ENCODE data around the gene QPCT. TPM values are rescaled to one million over a fixed set of nuclear protein-coding genes. Genes with fewer than 3 reads are reported as not detected.

Gene QPCT
- total RNA-seq, 4 donors from 2014 or later = 1.9 to 10.9 (median 5.3) TPM

DNA sequence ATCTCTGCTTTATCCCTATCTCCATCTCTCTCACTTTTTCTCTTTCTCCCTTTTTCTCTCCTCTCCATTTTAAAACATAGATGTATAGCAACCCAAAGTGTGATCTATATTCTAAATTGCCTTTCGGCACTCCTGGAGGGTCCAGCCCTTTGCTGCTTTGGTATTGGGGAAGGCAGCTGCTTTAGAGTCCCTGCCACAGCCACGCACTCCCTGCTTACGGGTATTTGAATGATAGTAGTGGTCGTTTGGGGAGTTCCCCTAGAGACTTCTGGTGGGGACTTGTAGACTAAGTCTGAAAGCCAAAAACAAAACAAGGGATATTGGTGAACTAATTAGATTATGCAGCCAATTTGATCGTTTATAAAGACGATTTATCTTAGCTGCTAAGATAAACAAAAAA lies 11.9 kb downstream of the QPCT start:
- ATAC-seq (ENCODE audit: low FRiP score) = no peak
- DNase-seq (ENCODE audit: low spot score) = no peak
- TF ChIP-seq, protein P1, sequence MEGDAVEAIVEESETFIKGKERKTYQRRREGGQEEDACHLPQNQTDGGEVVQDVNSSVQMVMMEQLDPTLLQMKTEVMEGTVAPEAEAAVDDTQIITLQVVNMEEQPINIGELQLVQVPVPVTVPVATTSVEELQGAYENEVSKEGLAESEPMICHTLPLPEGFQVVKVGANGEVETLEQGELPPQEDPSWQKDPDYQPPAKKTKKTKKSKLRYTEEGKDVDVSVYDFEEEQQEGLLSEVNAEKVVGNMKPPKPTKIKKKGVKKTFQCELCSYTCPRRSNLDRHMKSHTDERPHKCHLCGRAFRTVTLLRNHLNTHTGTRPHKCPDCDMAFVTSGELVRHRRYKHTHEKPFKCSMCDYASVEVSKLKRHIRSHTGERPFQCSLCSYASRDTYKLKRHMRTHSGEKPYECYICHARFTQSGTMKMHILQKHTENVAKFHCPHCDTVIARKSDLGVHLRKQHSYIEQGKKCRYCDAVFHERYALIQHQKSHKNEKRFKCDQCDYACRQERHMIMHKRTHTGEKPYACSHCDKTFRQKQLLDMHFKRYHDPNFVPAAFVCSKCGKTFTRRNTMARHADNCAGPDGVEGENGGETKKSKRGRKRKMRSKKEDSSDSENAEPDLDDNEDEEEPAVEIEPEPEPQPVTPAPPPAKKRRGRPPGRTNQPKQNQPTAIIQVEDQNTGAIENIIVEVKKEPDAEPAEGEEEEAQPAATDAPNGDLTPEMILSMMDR (IDR thresholded peaks at IDR 0.05) = no peak

DNA sequence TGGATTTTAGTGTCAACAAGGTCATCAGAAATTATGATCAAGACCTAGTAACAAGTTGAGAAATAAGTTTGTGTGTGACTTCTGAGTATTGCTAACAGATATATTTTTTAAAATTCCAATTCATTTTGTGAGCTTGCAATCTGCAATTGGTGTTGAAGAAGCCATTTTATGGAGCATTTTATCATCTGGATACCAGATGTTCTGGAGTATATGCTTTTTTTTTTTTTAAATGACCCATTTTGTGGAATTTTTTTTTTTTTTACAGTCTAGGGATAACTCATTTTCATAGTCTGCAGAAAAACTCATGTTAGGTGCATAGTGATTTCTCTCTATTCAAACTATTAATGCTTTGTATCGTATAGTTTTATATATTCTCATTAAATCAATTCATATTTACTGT lies 12.6 kb downstream of the QPCT start:
- ATAC-seq (ENCODE audit: low FRiP score) (no peak), DNase-seq (ENCODE audit: low spot score) (no peak)
- TF ChIP-seq, protein P1 (IDR thresholded peaks at IDR 0.05) = no peak

DNA sequence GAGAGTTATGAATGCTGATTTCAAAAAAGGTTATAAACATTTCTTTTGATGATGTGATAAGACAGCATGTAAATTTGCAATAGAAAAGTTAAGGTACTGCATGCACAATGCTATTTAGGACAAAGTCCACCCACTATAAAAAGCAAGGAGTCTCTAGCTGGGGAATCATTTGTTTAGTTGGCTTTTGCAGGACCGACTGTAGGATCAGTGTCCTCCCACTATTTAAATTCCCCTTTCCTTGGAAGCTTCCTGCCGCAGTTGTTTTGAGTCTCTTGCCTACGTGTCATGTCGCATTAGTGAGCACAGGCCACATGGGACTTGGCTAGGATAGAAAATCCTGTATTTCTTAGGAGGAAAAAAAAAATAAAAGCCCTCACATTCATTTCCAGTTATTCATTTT lies 13.1 kb downstream of the QPCT start:
- ATAC-seq (ENCODE audit: low FRiP score) = no peak
- no peak for DNase-seq (ENCODE audit: low spot score)
- TF ChIP-seq, protein P1 (IDR thresholded peaks at IDR 0.05) = no peak

DNA sequence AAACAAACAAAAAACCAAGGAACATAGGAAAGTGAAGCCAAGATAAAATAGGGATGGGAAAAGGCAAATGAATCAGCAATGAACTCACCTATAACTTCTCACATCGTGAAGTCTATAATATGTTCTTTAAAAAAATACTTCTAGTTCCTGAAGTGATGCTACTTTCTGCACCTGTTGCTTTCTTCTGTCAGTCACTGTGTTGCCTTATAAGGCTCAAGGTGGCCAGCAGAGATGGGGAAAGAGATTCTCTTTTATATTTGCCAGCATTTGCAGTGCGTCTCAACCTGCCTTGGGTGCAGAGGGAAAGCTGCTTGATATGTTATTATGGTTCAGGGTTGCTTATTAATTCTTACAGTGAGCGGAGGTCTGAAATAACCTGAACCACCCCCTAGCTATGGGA lies 14.0 kb downstream of the QPCT start:
- no peak for ATAC-seq (ENCODE audit: low FRiP score)
- DNase-seq (ENCODE audit: low spot score) = no peak
- TF ChIP-seq, protein P1 (IDR thresholded peaks at IDR 0.05) = no peak

DNA sequence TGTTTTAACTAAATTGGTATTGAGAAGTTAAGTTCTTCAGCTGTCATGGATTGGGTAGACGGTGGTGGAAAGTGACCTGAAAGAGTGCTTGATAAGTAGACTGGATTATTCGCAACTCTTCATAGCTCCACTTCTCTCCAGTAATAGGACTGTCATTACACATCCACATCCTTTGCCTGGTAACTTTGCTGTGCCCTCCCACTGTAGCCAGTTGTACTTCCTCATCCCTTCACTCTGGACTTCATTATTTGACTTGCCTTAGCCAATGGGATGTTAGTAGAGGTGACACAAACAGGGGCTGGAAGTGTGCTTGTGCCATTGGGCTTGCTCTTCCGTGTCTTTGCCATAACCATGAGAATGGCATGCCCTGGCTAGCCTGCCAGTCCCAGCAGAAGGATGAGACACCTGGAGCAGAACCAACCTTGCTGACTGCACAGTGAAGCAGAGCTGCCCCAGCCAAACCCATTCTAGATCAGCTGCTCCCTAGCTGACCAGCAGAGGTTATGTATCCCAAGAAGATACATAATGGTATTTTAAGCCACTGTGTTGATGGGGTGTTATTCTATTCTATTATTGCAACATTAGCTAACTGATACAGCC lies 16.9 kb downstream of the QPCT start:
- TF ChIP-seq, protein P1 (IDR thresholded peaks at IDR 0.05) = no peak
- DNase-seq (ENCODE audit: low spot score) (no peak), ATAC-seq (ENCODE audit: low FRiP score) (no peak)

DNA sequence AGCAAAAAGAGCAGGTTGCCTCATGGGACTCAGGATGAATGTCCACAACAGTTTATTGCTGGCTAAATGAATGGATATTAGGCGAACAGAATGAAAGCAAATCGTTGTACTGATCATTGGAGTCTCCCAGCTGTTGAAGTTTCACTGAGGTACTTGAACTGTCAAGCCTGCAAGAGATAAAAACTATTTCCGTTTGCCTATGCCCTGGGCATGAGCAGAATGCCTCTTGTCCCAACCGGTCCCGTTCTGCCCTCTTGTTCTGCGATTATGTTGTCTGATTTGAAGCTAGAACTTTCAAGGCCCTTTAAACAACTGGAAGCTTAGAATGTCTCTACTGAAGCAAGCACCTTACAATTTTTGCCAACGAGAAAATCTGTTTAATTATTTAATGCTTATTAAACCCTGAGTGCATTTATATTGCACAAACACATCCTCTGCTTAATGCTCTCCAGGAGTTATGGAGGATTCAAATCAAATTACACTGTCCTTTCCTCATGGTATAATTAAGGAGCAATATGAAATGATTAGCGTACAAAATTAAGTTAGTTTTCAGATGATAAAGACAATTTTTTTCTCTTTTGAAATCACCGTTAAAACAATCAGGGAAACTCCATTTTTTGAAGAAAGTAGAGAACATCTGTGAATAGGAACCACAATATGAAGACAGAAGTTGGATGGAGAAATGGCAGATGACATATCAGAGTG lies 17.7 kb downstream of the QPCT start:
- TF ChIP-seq, protein P1 (IDR thresholded peaks at IDR 0.05) = no peak
- no peak for DNase-seq (ENCODE audit: low spot score)

DNA sequence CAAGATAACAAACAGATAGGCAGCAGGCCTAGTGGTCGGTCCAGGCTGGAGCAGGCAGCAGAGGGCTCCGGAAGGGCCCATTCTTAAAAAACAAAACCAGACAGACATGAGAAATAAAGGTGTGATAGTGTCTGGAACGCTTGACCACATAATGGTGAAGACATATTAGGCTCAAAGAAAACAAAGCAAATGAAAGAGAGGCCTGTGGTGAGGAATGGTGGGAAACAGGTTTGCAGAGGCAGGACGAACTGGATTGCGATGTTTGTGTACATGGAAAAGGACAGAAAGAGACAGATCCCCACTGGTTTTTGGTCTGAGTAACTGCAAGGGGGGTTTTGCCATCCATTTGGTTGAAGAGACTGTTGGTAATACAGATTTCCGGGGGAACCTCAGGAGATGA lies 19.9 kb downstream of the QPCT start:
- no peak for ATAC-seq (ENCODE audit: low FRiP score)
- no peak for DNase-seq (ENCODE audit: low spot score)
- TF ChIP-seq, protein P1 (IDR thresholded peaks at IDR 0.05) = no peak

More for the DNA sequence above, 17.7 kb downstream of the QPCT start:
- ATAC-seq (ENCODE audit: low FRiP score) = no peak
